ENCODE data around the gene FKBP14.

The FKBP14 gene

DNA sequence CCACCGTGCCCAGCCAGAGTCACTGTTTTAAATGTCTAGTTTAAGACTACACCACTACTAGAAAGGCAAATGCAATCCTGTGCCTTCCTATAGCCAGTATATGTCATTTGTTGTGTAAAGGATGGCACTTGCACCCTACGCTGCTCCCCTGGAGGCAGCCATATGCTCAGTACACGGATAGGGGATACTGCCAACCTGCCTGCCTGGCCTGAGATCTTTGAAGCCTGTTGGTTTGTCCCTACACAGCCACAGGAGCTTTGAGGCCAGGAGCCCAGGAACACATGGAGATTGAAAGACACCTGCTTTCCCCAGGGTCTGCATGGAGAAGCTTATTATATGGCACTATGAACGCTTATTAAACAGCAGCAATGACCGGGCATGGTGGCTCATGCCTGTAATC lies 34.6 kb downstream of the FKBP14 start:
- DNase-seq = no peak

DNA sequence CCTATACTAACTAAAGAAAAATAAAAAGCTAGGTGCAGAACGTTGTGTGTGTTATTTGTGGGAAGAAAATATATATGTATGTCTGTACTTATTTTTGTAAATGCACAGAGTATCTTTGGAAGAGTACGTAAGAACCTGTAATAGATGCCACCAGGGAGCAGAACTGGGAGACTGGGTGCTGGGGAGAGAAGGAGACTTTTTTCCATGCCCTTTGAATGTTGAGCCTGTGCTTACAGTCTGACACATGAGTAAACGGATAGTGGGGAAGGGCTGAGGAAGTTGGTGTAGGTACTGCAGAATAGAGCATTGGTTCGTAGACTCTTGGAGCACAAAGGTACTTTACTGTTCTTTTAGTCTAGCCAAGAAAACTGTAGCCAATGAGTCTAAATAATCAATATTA lies 35.6 kb downstream of the FKBP14 start:
- DNase-seq = no peak

GRCh38 chr7:29989257-29989995 lies 37.1 kb downstream of the FKBP14 start, which contains the start of gene SCRN1:
Gene SCRN1 (minus strand): TSS chr7:29989801. CDS start chr7:29969067, 20,734 bp downstream.
- DNase-seq = peak in 34 of 56 donors; percentile 16 to 77 (median 58)

DNA sequence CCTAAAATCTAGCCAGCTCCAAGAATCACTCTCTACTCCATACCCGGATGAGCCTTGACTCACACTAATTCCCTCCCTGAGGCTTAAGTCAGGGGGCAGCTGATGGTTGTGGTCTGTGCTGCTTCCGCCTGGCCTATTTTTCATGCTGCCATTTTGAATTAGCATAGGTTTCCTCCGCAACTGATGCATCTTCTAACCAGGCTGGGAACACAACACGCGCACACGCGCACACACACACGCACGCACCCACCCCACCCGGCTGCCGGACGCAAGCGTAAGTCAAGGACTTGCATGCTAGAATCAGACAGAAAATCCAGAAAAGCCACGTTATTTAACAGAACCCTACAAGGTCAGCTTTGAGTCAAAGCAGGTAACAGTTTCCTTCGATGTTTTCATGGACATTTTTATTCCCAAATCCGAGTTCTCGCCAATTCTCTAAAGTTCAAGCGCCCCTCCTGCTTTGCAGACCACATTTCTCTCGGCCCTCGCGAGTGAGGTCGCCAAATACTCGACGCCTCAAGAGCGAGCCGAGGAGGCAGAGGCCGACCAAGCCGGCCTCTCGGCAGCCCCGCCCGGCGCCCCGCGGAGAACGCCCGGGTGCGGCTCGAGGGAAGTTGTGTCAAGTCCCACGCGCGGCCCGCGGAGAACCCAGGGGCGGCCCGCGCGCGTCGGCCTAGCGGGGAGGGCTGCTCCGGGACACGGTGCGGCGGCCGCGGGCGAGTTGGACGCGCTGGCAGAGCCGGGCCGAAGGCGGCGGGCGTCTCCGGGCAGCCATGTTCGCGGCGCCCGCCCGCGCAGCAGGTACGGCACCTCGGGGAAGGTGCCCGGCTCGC lies 37.9 kb downstream of the FKBP14 start:
- peak in 33 of 56 donors; percentile 8 to 68 (median 48) for DNase-seq

GRCh38 chr7:29987811-29988317 lies 38.6 kb downstream of the FKBP14 start:
- DNase-seq = no peak

- no peak for DNase-seq
Measured at GRCh38 chr7:29987083-29987482, 39.4 kb downstream of the FKBP14 start.

DNA sequence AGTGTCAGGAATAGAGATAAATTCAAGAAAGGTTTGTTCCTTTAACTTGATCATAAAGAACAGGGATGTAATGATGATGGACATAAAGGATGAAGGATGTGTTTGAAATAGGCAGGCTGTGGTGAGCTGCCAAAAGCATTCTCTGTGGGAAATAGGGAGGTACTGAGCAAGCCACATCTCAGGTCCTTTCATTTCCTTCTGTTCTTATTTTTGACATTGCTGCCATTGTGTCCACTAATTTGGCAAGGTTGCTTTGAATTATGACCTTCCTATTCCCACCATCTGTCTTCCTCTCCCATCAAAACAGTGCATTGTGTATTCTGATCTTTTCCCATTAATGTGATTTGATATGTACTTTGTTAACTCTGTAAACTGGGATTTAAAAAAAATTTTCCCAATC lies 46.4 kb downstream of the FKBP14 start:
- DNase-seq = no peak

- no peak for DNase-seq
Measured at GRCh38 chr7:29977886-29978651, 48.4 kb downstream of the FKBP14 start.

DNA sequence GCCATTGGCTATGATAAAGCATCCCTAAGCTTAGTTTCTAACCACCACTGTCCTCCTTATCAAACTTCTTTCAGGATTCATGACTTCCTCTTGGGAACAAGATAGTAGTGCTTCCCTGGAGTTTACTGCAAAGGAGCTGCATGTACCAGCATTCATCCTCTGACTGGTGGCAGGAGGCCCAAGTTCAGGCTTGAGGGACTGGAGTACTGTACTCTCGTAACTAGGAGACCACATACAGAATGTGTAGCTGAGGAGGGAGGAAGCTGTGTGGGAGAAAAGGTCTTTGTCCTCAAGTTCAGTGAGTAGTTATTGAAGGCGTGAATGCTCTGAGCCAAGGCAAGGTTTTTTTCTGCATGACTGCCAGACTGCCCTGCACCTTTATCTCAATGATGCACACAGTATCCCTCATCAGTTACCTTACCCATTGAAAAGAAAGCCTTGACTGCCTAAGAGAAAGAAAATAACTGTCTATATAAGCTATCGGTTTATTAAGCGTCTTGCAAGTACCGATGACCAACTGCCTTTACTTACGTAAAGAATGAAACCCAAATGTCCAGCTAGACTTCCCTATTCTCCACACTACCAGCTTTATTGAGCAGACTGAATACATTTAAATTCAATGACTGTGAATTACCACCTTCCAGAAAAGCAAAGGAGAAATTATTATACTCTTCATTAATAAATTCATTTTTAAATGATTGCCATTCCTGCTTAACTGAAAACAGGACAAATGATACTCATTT lies 49.7 kb downstream of the FKBP14 start:
- peak in 19 of 56 donors; percentile 4 to 52 (median 31) for DNase-seq

DNA sequence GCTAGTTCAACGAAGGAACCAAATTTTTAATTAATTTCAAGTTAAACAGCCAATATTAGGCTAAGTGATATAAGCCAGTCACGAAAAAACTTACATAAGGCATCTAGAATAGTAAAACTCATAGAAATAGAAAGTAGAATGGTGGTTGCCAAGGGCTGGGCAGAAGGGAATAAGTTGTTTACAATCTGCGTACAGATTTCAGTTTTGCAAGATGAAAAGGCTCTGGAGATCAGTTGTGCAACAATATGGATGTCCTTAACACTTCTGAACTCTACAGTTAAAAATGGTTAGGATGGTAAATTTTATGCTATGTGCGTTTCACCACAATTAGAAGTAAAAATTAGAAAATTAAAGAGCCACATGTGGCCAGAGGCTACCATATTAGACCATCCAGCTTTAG lies 50.2 kb downstream of the FKBP14 start:
- DNase-seq = no peak

DNA sequence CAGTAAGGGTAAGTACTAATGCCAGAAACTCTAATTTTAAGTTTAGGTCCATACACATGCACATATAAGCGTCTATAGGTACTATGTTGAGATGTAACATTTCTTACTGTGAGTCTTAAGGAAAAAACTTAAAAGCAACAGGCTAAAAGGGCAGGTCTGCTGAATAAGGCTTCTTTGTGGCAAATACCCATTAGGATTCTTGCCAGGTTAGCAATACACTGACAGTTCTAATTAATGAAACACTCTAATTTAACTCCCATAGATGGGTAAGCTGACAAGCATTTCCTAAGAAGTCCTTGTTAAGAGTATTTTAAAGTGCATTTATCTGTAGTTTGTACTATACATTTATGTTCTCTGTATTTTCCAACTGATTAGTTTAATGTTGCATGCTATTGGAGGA lies 50.9 kb downstream of the FKBP14 start:
- no peak for DNase-seq

DNA sequence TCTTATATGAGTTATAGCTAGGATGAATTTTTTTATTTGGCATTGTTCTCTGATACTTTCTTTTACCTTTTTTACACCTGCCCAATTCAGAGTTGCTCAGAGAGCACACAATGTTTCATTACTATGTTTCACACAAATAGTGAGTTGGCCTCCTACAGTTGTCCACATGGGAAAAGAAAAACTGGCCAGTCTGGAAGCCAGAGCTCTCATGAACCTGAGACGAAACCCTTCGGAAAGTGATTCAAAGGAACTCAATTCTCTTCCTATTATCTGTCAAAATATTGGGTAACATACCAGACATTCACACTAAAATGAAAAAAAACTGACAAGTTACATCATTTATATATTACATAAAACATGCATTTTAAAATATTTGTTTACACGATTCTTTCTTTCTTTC lies 52.2 kb downstream of the FKBP14 start:
- DNase-seq = no peak

GRCh38 chr7:29972315-29972669 lies 54.2 kb downstream of the FKBP14 start:
- DNase-seq = no peak

- no peak for DNase-seq
Measured at GRCh38 chr7:29971566-29972314, 54.8 kb downstream of the FKBP14 start.

DNA sequence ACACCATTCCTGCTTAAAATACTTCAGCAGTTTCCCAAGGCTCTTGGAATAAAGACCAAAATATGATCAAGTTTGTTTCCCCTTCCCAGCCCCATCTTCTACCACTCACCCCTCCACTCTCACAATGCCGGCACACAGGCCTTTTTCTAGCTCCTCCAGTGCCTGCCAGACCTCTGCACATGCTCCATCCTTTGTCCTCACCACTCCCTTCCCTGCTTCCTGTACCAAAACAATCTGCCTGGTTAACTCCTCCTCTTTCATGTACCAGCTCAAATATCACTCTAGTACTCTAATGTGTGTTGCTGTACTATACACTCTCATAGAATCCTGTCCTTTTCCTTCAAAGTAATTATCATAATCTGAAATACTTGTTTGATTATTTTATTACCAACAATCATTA lies 56.3 kb downstream of the FKBP14 start:
- peak in 1 of 56 donors; percentile 36 for DNase-seq

DNA sequence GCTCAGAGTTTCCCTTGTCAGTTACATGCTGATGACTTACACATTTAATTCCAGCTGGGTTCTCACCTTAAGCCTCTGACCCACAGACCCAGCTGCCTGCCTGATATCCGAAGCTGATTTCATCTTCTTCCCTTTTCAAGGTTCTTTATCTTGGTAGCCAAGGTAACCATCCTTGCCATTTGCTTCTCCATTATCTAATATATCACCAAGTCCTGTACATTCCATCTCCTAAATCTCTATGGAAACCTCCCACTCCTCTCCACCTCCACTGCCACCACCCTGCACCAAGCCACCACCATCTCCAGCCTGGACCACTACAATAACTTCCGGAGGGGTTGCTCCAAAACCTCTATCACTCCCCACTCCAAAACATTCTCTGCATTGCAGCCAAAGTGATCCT lies 56.8 kb downstream of the FKBP14 start:
- no peak for DNase-seq

DNA sequence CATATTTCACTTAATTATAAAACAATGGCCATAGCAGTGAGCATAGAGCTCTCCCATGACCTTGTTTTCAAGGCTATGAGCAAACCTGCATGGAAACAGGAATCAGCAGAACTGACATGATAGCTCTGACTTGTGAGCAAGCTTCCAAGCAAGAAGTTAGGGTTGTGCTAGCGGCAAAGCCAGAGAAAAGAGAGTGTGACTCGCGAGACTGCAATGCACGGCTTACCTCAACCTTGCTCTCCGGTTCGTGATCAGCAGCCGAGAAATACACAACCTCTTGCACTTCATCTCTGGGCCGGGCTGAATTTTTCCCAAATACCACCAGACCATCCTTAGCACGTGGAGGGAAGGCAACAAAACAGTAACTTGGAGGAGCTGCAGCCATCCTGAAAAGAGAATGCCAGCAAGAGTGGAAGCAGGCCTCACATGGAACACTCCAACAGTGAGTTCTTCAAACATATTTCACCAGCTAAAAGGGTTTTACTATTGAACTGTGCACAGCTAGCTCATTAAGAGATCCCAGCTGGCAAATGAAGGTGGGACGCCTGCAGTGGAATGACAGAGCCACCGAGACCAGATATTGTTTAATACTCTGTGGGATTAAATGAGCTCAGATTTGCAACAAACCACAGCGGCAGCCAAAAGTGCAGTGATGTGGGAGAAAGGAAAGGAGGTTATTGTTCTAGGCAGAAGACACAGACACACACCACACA lies 57.7 kb downstream of the FKBP14 start:
- DNase-seq = peak in 21 of 56 donors; percentile 11 to 65 (median 39)

GRCh38 chr7:29965030-29965429 lies 61.5 kb downstream of the FKBP14 start:
- peak in 1 of 56 donors; percentile 52 for DNase-seq

GRCh38 chr7:29962035-29962434 lies 64.5 kb downstream of the FKBP14 start:
- no peak for DNase-seq
